Limb (tissue), 2 donors: ENCODE results near the gene BMP6.

ENCODE experiments used
- DNase-seq, 2 donors: peaks; one replicate each; pipeline ENCODE4 v3.0.0-alpha.2; 2016; ENCODE audit errors: extremely low spot score in 2 of 2

BMP6 gene

DNA sequence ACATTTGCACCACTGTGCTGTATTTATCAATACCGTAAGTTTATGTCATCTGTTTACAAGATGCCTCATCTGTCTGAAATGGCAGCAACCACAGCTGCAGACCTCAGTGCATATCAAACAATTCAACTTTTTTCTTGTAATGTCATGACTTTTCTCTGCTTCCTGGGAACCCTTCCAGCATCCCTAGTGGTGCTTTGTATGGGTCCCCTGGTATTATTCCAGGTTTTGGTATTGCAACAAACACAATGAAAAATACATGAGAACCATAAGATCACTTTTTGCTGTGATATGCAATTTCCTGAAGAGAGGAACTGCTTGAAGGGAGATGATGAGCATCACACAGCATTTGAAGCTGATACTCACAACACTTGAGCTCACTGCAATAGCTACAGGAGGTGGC is 196.7 kb downstream of the BMP6 start:
- DNase-seq: no peak

GRCh38 chr6:7924867-7925266 is 199.0 kb downstream of the BMP6 start:
- no peak for DNase-seq
